GM12873 (cell line): ENCODE data around the gene KIAA0319L.

Experiments used
- TF ChIP-seq, protein P1 (sequence below): IDR thresholded peaks from 2 replicates; pipeline ENCODE4 v1.5.1; 2012; ENCODE audit warnings: low read depth, mild to moderate bottlenecking, moderate library complexity, low read length, control low read depth; ENCODE audit not compliant: insufficient read depth; ENCODE audit errors: missing control alignments

The KIAA0319L gene

GRCh38 chr1:35557118-35557610 lies at the start of gene KIAA0319L:
TSS of gene KIAA0319L (minus strand) at chr1:35557403. CDS start at chr1:35554491, 2,912 bp downstream.
- TF ChIP-seq, protein P1, sequence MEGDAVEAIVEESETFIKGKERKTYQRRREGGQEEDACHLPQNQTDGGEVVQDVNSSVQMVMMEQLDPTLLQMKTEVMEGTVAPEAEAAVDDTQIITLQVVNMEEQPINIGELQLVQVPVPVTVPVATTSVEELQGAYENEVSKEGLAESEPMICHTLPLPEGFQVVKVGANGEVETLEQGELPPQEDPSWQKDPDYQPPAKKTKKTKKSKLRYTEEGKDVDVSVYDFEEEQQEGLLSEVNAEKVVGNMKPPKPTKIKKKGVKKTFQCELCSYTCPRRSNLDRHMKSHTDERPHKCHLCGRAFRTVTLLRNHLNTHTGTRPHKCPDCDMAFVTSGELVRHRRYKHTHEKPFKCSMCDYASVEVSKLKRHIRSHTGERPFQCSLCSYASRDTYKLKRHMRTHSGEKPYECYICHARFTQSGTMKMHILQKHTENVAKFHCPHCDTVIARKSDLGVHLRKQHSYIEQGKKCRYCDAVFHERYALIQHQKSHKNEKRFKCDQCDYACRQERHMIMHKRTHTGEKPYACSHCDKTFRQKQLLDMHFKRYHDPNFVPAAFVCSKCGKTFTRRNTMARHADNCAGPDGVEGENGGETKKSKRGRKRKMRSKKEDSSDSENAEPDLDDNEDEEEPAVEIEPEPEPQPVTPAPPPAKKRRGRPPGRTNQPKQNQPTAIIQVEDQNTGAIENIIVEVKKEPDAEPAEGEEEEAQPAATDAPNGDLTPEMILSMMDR, result no peak

DNA sequence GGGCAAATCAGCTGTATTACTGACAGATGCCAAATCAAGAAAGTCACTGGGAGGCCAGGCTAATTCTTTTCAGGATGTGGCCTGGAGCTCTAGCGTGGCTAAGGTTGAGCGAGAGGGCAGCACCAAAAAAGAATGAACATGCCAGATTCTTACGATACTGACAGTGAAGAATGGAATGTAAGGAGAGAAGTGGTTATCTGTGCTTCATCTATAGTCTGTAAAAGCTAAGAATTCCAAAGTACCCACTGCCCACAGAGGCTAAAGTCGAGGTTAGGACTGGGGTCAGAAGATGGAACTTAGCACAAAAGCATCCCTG lies 48.6 kb upstream of the KIAA0319L start:
- TF ChIP-seq, protein P1, result no peak

DNA sequence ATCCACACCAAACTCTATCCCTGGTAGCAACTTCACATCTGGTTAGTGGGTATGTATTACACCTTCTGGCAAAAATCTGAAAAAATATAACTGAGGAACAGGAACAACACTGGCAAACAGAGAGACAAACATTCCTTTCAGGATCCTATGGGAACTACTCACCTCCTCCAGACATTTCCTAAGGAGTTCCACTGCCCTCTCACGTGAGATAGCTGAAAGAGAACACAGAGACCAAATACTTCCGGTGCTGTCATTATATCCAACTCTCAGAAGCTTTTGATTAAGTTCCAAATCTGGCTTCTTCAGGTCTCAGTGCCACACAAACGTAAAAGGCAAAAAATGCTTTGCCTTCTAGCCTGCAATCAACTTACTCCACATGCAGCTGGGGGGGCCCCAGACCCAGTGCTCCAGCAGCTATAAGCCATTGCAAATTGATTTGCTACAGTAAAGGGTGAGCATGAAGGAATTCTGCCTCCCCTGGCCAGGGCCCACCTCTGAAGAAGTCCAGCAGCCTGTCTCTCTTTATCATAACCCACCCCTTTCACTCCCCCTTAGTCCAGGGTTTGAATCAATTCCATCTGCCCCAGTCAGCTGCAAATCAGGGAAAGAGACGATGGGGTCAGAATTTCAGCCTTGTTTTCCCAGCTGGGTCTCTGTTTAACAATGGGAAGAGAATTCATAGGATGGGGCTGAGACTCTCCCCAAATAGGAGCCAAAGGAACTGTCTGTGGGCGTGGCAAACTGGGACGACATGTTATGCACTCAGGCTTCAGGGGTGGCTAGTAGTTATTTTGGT lies 48.1 kb upstream of the KIAA0319L start:
- TF ChIP-seq, protein P1, result no peak

DNA sequence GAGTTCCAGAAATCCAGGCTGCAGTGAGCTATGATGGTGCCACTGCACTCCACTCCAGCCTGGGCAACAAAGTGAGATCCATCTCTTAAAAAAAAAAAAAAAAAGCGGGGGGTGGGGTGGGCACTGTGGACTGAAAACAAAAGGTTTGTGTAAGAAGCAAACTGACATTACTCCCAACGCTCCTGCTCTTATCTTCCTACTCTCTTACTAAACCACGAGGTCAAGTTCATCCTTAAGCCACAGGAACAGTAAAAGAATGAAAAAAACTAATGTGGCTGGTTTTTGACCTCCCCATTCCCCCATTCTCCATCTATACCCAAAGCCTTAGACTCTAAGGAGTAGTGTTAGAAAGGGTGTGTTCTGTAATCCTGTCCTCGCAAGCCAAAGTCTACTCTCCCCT lies 46.7 kb upstream of the KIAA0319L start:
- TF ChIP-seq, protein P1, result no peak

DNA sequence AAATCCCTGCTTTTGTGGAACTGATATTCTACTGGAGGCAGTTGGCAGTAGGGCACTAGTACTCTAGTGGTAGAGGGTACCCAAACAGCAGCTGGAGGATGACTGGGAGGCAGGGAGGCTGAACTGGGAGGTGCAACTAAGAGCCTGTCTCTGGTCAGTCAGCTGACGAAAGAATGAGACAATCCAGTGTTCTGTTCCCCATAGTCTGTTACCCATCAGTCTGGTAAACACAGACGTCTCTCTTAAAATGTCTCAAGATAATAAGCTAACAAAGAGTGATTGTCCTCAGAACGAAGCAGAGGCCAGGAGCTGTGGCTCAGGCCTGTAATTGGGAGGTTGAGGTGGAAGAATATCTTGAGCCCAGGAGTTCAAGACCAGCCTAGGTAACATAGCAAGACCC lies 46.3 kb upstream of the KIAA0319L start:
- TF ChIP-seq, protein P1, result no peak

- TF ChIP-seq, protein P1, result no peak
These were observed 43.4 kb upstream of the KIAA0319L start for GRCh38 chr1:35600593-35600992.

- TF ChIP-seq, protein P1, result no peak
These were observed 42.2 kb upstream of the KIAA0319L start for GRCh38 chr1:35599411-35599810.
